Right lobe of liver (tissue), 6 donors: Measurements from ENCODE around the gene CRYL1. TPM values are rescaled to one million over a fixed set of nuclear protein-coding genes. Genes with fewer than 3 reads are reported as not detected.

Experiments used
- ATAC-seq, 4 donors: fragments of 200-7000 bp; cut with Tn5 transposase; one replicate each; pipeline ENCODE4 v1.9.1; 2020; ENCODE audit warnings: mild to moderate bottlenecking in 4 of 4, moderate library complexity in 4 of 4
- DNase-seq, 3 donors: peaks; one replicate each; pipeline ENCODE4 v3.0.0-alpha.2; 2020
- H3K27ac ChIP-seq, 3 donors: fragments of 200-600 bp; one replicate each; pipeline ENCODE4 v1.8.0; 2022
- H3K27me3 ChIP-seq, 2 donors: fragments of 200-600 bp; one replicate each; pipeline ENCODE4 v1.8.0; 2022
- H3K36me3 ChIP-seq, 4 donors: fragments of 200-600 bp; sonication (generic) in 1 of 4; one replicate each; pipeline versions ENCODE4 v1.5.1 to v1.8.0; 2017 to 2022; ENCODE audit warnings: control low read depth in 1 of 4
- H3K4me1 ChIP-seq, 4 donors: fragments of 200-600 bp; sonication (generic) in 1 of 4; one replicate each; pipeline versions ENCODE4 v1.5.1 to v1.8.0; 2017 to 2022; ENCODE audit warnings: control low read depth in 1 of 4
- H3K4me3 ChIP-seq, 3 donors: fragments of 200-600 bp; one replicate each; pipeline ENCODE4 v1.8.0; 2022
- H3K9me3 ChIP-seq, 4 donors: fragments of 200-600 bp; sonication (generic) in 1 of 4; one replicate each; pipeline versions ENCODE4 v1.5.1 to v1.8.0; 2017 to 2022; ENCODE audit warnings: control low read depth in 1 of 4
- CTCF ChIP-seq, 4 donors: fragments of 200-600 bp in 3 of 4; fragments of 450-650 bp in 1 of 4; IDR thresholded peaks; one replicate each; pipeline versions ENCODE4 v1.5.1 to v1.8.0; 2016 to 2022; ENCODE audit warnings: antibody characterized with exemption in 4 of 4, mild to moderate bottlenecking in 2 of 4
- POLR2A ChIP-seq: fragments of 450-650 bp; IDR thresholded peaks from one replicate; pipeline ENCODE4 v1.6.1; 2017; ENCODE audit warnings: antibody characterized with exemption, mild to moderate bottlenecking
- WGBS: methylation state at CpG from one replicate; pipeline ENCODE4 v1.1.6; 2018; ENCODE audit warnings: low coverage, low lambda C conversion rate; ENCODE audit not compliant: insufficient coverage; ENCODE audit errors: missing lambda C conversion rate; 5-methylcytosine and 5-hydroxymethylcytosine counted together
- intact Hi-C, 2 donors: fragments of 100-400 bp; cut with DNase I; formaldehyde crosslinking; loops; one replicate each; pipeline versions ENCODE4 v1.11.2 to v1.14.1; 2022
- total RNA-seq, 6 experiments: library from RNA; depleted of rRNA in 2 of 6; stranded (reverse); fragments of >200 nt in 2 of 6; fragmentation: NEBNext Ultra II Directional in 3 of 6; extraction: Animal tissue kit (Norgen Biotek cat#: 25700) in 3 of 6; gene quantifications; one replicate each; pipeline versions ENCODE4 v1.1.0 to v1.2.4, GENCODE V29; 2016 to 2023
- donor health status: DM: no; HTN: yes; CAD: no.
- donor health status: DM: no; HTN: no; CAD: no.
- donor health status: DM: no; HTN: no; CAD: no.
- donor health status: DM: no; HTN: yes; CAD: no.
- donor health status: DM: no; HTN: yes; CAD: no.

Gene CRYL1
- total RNA-seq, 6 experiments from 2014 or later = 111 to 185 (median 151) TPM

- Histone ChIP-seq H3K36me3 (peaks cover 0 to 43% (median 5%) of the 10 kb centered on the region in 4 donors), H3K27ac (no peak overlapping the region), H3K27me3 (no peaks in the 10 kb centered on the region), H3K4me3 (no peak overlapping the region), H3K9me3 (no peaks in the 10 kb centered on the region), H3K4me1 (no peaks in the 10 kb centered on the region)
- DNase-seq = no peak
- TF ChIP-seq POLR2A (no peak), CTCF (IDR thresholded peaks at IDR 0.05) (no peak)
- 84% methylated on average over 10 of the region's 14 CpGs for WGBS
- no peak for ATAC-seq
- intact Hi-C loops = loop anchor here in 1 of 2 donors (10.0 kb wide), 1 partner anchor 278 kb away; the partner anchor contains the start of gene GJB2
Observed at GRCh38 chr13:20473139-20473538, 52.5 kb downstream of the CRYL1 start.

GRCh38 chr13:20472531-20472930 is 53.1 kb downstream of the CRYL1 start:
- no peaks in the 10 kb centered on the region for H3K27me3 ChIP-seq
- no peak overlapping the region for H3K4me3 ChIP-seq
- intact Hi-C loops = loop anchor here in 1 of 2 donors (10.0 kb wide), 1 partner anchor 278 kb away; the partner anchor contains the start of gene GJB2
- no peak overlapping the region for H3K27ac ChIP-seq
- ATAC-seq (no peak), DNase-seq (no peak)
- TF ChIP-seq POLR2A (no peak), CTCF (IDR thresholded peaks at IDR 0.05) (no peak)
- H3K36me3 ChIP-seq = peaks cover 0 to 46% (median 5%) of the 10 kb centered on the region in 4 donors
- 90% methylated on average over 8 of the region's 8 CpGs for WGBS
- H3K4me1 ChIP-seq = no peaks in the 10 kb centered on the region
- no peaks in the 10 kb centered on the region for H3K9me3 ChIP-seq

- no peaks in the 10 kb centered on the region for H3K27me3 ChIP-seq
- ATAC-seq = no peak
- 100% methylated on average over 3 of the region's 8 CpGs for WGBS
- no peak overlapping the region for H3K27ac ChIP-seq
- H3K36me3 ChIP-seq = peaks cover 0 to 35% (median 5%) of the 10 kb centered on the region in 4 donors
- intact Hi-C loops = loop anchor here in 1 of 2 donors (10.0 kb wide), 1 partner anchor 275 kb away; the partner anchor contains the start of gene GJB2
- peaks cover 0 to 3% (median 0%) of the 10 kb centered on the region in 4 donors for H3K4me1 ChIP-seq
- H3K4me3 ChIP-seq = no peak overlapping the region
- DNase-seq = no peak
- H3K9me3 ChIP-seq = no peaks in the 10 kb centered on the region
- TF ChIP-seq POLR2A = no peak
- TF ChIP-seq CTCF (IDR thresholded peaks at IDR 0.05) = no peak
Observed at GRCh38 chr13:20470136-20470535, 55.5 kb downstream of the CRYL1 start.

GRCh38 chr13:20466371-20466770 is 59.3 kb downstream of the CRYL1 start:
- intact Hi-C loops = no loop called here
- no peaks in the 10 kb centered on the region for H3K27me3 ChIP-seq
- ATAC-seq (no peak), DNase-seq (no peak)
- H3K9me3 ChIP-seq = no peaks in the 10 kb centered on the region
- TF ChIP-seq POLR2A (no peak), CTCF (IDR thresholded peaks at IDR 0.05) (no peak)
- no peak overlapping the region for H3K4me3 ChIP-seq
- H3K4me1 ChIP-seq = peaks cover 0 to 4% (median 0%) of the 10 kb centered on the region in 4 donors
- H3K27ac ChIP-seq = no peak overlapping the region
- WGBS = 86% methylated on average over 2 of the region's 2 CpGs
- peaks cover 0 to 11% (median 2%) of the 10 kb centered on the region in 4 donors for H3K36me3 ChIP-seq
